GM08714 (cell line): ENCODE data around the gene RASAL1.

Experiments used
- H3K4me3 ChIP-seq: fragments of 200-500 bp; sonication (Bioruptor generic); 2 replicates; pipeline ENCODE4 v1.5.1; 2014; ENCODE audit warnings: mild to moderate bottlenecking, low read length, inconsistent platforms
- ZNF274 ChIP-seq: IDR thresholded peaks from 2 replicates; pipeline ENCODE4 v1.6.1; 2012; ENCODE audit warnings: mild to moderate bottlenecking, low read depth, low read length

The RASAL1 gene

DNA sequence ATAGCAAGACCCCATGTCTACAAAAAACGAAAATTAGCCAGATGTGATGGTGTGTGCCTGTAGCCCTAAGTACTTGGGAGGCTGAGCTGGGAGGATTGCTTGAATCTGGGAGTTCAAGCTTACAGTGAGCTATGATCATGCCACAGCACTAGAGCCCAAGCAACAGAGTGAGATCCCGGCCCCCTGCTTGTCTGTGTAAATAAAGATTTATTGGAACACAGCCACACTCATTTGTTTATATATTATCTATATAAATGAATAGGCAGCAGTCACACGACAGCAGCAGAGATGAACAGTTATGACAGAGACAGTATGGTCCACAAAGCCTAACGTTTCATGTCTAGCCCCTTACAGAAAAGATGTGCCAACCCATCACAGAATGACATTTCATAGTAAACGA, 34.9 kb upstream of the RASAL1 start:
- H3K4me3 ChIP-seq = no peak overlapping the region
- TF ChIP-seq ZNF274 = no peak

DNA sequence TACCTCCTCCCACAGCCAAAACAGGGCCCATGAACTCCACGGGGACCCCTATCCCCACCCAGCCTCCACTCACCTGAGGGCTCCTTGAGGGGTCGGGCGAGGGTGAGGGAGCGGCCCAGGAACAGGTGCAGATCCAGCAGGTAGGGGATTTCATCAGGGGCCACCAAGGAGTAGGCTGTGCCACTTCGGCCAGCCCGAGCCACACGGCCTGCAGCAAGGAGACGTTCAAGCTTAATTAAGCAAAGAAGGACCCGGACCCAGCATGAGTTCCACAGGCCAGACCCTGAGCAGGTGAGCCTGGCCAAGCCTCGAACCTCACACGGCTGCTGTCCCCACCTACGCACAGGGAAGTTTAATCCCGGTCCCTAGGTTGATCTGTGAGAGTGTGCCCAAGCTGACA, 34.1 kb upstream of the RASAL1 start:
- no peak overlapping the region for H3K4me3 ChIP-seq
- no peak for TF ChIP-seq ZNF274

GRCh38 chr12:113167868-113168267, 32.3 kb upstream of the RASAL1 start:
- H3K4me3 ChIP-seq = no peak overlapping the region
- no peak for TF ChIP-seq ZNF274

GRCh38 chr12:113165521-113166450, 30.2 kb upstream of the RASAL1 start:
- H3K4me3 ChIP-seq = no peak overlapping the region
- no peak for TF ChIP-seq ZNF274

- H3K4me3 ChIP-seq = no peak overlapping the region
- TF ChIP-seq ZNF274 = no peak
Measured at GRCh38 chr12:113164014-113164413, 28.5 kb upstream of the RASAL1 start.

GRCh38 chr12:113163030-113163360, 27.4 kb upstream of the RASAL1 start:
- TF ChIP-seq ZNF274 = no peak
- no peak overlapping the region for H3K4me3 ChIP-seq

GRCh38 chr12:113162102-113163029, 26.8 kb upstream of the RASAL1 start:
- no peak for TF ChIP-seq ZNF274
- no peak overlapping the region for H3K4me3 ChIP-seq

GRCh38 chr12:113161415-113162016, 26.0 kb upstream of the RASAL1 start:
- TF ChIP-seq ZNF274 = no peak
- no peak overlapping the region for H3K4me3 ChIP-seq

DNA sequence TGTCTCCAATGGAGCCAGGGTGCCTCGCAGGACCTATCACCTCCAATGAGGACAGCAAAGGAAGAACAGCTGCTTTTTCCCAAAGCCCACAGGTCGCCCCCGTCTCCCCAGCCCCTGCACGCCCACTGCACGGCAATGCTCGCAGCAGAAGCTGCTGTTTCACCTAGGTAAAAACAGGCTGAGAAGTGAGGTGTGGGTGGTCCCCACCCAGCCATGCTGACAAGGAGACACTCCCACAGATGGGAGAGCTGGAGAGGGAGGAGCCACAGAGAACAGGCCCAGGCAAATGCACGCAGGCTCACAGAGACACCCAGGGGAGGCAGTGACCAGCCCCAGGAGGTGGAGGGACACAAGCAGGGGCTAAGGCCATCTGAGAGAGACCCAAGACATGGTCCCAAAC, 24.4 kb upstream of the RASAL1 start:
- no peak for TF ChIP-seq ZNF274
- no peak overlapping the region for H3K4me3 ChIP-seq

GRCh38 chr12:113158439-113159203, 23.1 kb upstream of the RASAL1 start:
- no peak for TF ChIP-seq ZNF274
- H3K4me3 ChIP-seq = no peak overlapping the region

GRCh38 chr12:113157218-113157859, 21.8 kb upstream of the RASAL1 start:
- no peak overlapping the region for H3K4me3 ChIP-seq
- TF ChIP-seq ZNF274 = no peak

GRCh38 chr12:113155646-113156045, 20.1 kb upstream of the RASAL1 start:
- no peak overlapping the region for H3K4me3 ChIP-seq
- no peak for TF ChIP-seq ZNF274

DNA sequence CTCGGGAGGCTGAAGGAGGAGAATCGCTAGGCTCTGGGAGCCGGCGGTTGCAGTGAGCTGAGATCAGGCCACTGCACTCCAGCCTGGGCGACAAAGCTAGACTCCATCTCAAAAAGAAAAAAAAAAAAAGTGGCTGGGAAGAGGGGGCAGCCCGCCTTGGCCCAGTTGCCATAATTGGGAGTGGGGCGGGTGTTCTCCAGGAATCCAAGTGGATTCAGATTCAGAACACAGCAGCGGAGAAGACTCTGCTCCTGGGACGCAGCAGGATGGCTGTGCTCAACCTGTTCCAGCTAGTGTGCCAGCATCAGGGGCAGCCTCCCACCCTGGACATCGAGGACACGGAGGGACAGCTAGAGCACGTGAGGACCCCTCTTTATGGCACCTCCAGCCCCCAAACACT, 19.5 kb upstream of the RASAL1 start:
- no peak for TF ChIP-seq ZNF274
- no peak overlapping the region for H3K4me3 ChIP-seq
